K562 (cell line): Measurements from ENCODE around the gene PRKCE. TPM values are rescaled to one million over a fixed set of nuclear protein-coding genes. Genes with fewer than 3 reads are reported as not detected.

Experiments
- ATAC-seq: fragments of 200-7000 bp; cut with Tn5 transposase; 3 replicates; pipeline ENCODE4 v1.9.1; 2020; ENCODE audit warnings: moderate library complexity
- BruUV-seq: library from RNA; stranded (reverse); fragments of 400-500 nt; replicated peaks from 2 replicates; lab custom pipeline; 2021; lab: Mats Ljungman, UMichigan
- CTCF ChIA-PET: fragments of 300-600 bp; formaldehyde crosslinking; extraction: SDS; loops from one replicate; lab custom pipeline; 2021; ENCODE audit warnings: low intra/inter-chr PET ratio; lab: Yijun Ruan, JAX
- POLR2A ChIA-PET: fragments of 300-600, 350-650 bp; sonication (Branson Sonifier 250); formaldehyde crosslinking; extraction: SDS; loops from one replicate; lab custom pipeline; 2021; ENCODE audit warnings: antibody characterized with exemption, inconsistent platforms; lab: Yijun Ruan, JAX
- DNase-seq, 4 experiments: peaks; one replicate each; pipeline versions ENCODE4 v3.0.0 to v3.0.0-alpha.2; 2011 to 2018; ENCODE audit warnings: low spot score in 3 of 4, mixed read lengths in 3 of 4; ENCODE audit errors: extremely low read depth in 1 of 4
- FAIRE-seq: peaks from 2 replicates; lab custom pipeline; 2011; peaks lifted over from hg19 to GRCh38; lab: Jason Lieb, UNC
- H2AFZ ChIP-seq: 2 replicates; pipeline ENCODE4 v1.6.0; 2011; ENCODE audit warnings: low read depth, low read length, control low read depth, inconsistent platforms
- H3K27ac ChIP-seq: fragments of 200-600 bp; 3 replicates; pipeline ENCODE4 v1.8.0; 2011; ENCODE audit warnings: low read depth, mild to moderate bottlenecking, control low read depth, inconsistent platforms, low read length, moderate library complexity, mixed read lengths; ENCODE audit errors: extremely low read depth
- H3K27me3 ChIP-seq, 2 experiments: fragments of 300-600 bp in 1 of 2; 2 replicates in 1 of 2; 3 replicates in 1 of 2; pipeline versions ENCODE4 v1.6.0 to v1.8.0; 2011; ENCODE audit warnings: inconsistent platforms in 2 of 2, low read length in 2 of 2, mild to moderate bottlenecking in 1 of 2, mixed read lengths in 1 of 2, moderate library complexity in 1 of 2; ENCODE audit not compliant: control insufficient read depth in 2 of 2, insufficient read depth in 2 of 2
- H3K36me3 ChIP-seq: fragments of 300-600 bp; 3 replicates; pipeline ENCODE4 v1.8.0; 2011; ENCODE audit warnings: mild to moderate bottlenecking, low read length, inconsistent platforms; ENCODE audit not compliant: control insufficient read depth, insufficient read depth
- H3K4me1 ChIP-seq, 2 experiments: fragments of 200-600 bp in 1 of 2; replicated peaks in 1 of 2; 2 replicates in 1 of 2; 3 replicates in 1 of 2; pipeline versions ENCODE4 v1.5.1 to v1.8.0; 2011; ENCODE audit warnings: inconsistent platforms in 2 of 2, low read length in 2 of 2, mild to moderate bottlenecking in 1 of 2, mixed read lengths in 1 of 2, moderate library complexity in 1 of 2; ENCODE audit not compliant: control insufficient read depth in 2 of 2, insufficient read depth in 2 of 2
- H3K4me2 ChIP-seq: 2 replicates; pipeline ENCODE4 v1.6.1; 2011; ENCODE audit warnings: low read length, control low read depth, inconsistent platforms, mixed read lengths; ENCODE audit not compliant: insufficient read depth
- H3K4me3 ChIP-seq: fragments of 200-600 bp; sonication (generic), shearing (Covaris generic); 2 replicates; pipeline ENCODE4 v1.5.1; 2016; ENCODE audit warnings: control low read depth, inconsistent platforms
- H3K79me2 ChIP-seq: fragments of 200-600 bp; 3 replicates; pipeline ENCODE4 v1.8.0; 2011; ENCODE audit warnings: low read length, inconsistent platforms; ENCODE audit not compliant: control insufficient read depth, insufficient read depth
- H3K9ac ChIP-seq, 2 experiments: 2 replicates each; pipeline versions ENCODE4 v1.6.0 to v1.6.1; 2011; ENCODE audit warnings: low read depth in 2 of 2, low read length in 2 of 2, control low read depth in 1 of 2, inconsistent platforms in 1 of 2, mild to moderate bottlenecking in 1 of 2, mixed read lengths in 1 of 2; ENCODE audit not compliant: insufficient read depth in 1 of 2
- H3K9me1 ChIP-seq: one replicate; pipeline ENCODE4 v1.6.0; 2011; ENCODE audit warnings: inconsistent platforms, mild to moderate bottlenecking, low read length, moderate library complexity; ENCODE audit not compliant: control insufficient read depth, insufficient read depth
- H3K9me3 ChIP-seq: replicated peaks from 2 replicates; pipeline ENCODE4 v1.5.1; 2011; ENCODE audit warnings: low read depth, low read length, inconsistent platforms; ENCODE audit not compliant: control insufficient read depth, insufficient read depth
- H4K20me1 ChIP-seq: replicated peaks from 2 replicates; pipeline ENCODE4 v1.6.1; 2011; ENCODE audit warnings: low read length, inconsistent platforms, mixed read lengths; ENCODE audit not compliant: control insufficient read depth, insufficient read depth
- NUFIP1 ChIP-seq: fragments of 450-650 bp; IDR thresholded peaks from 2 replicates; pipeline ENCODE4 v1.6.1; 2018; ENCODE audit not compliant: partially characterized antibody
- SAFB ChIP-seq: fragments of 200-400 bp; formaldehyde crosslinking; IDR thresholded peaks from 2 replicates; pipeline ENCODE4 v1.6.1; 2017; ENCODE audit warnings: low read depth, low read length, borderline replicate concordance
- SPI1 ChIP-seq: IDR thresholded peaks from 2 replicates; pipeline ENCODE4 v1.6.1; 2011; ENCODE audit warnings: low read depth, low read length, control low read depth, borderline replicate concordance
- TCFL5 ChIP-seq: fragments of 250-450 bp; sonication (Bioruptor Pico); conservative IDR thresholded peaks from 2 replicates; pipeline ENCODE4 v1.6.1; 2021; ENCODE audit warnings: mild to moderate bottlenecking, moderate library complexity, matching md5 sums
- TFAP4 ChIP-seq: sonication (generic); formaldehyde crosslinking; IDR thresholded peaks from 2 replicates; pipeline ENCODE4 v1.8.0; 2022; ENCODE audit warnings: missing genetic modification reagents, mild to moderate bottlenecking, moderate library complexity, borderline replicate concordance
- UBTF ChIP-seq, 2 experiments: IDR thresholded peaks; 2 replicates each; pipeline ENCODE4 v1.6.1; 2012; ENCODE audit warnings: improper control_type of control experiment in 2 of 2, low read depth in 2 of 2, low read length in 2 of 2, borderline replicate concordance in 1 of 2
- ZC3H8 ChIP-seq: fragments of 450-650 bp; IDR thresholded peaks from 2 replicates; pipeline ENCODE4 v1.6.1; 2017
- ZNF398 ChIP-seq: fragments of 250-450 bp; sonication (Bioruptor Pico); IDR thresholded peaks from 2 replicates; pipeline ENCODE4 v1.8.0; 2021; ENCODE audit warnings: moderate library complexity, mild to moderate bottlenecking, inconsistent platforms
- ZZZ3 ChIP-seq: fragments of 450-650 bp; IDR thresholded peaks from 2 replicates; pipeline ENCODE4 v1.6.1; 2016; ENCODE audit warnings: antibody characterized with exemption, mild to moderate bottlenecking, moderate library complexity
- WGBS: fragments of 100-300 bp; shearing (Covaris generic); methylation state at CpG from one replicate; pipeline ENCODE4 v1.1.6; 2016; ENCODE audit warnings: low coverage, mixed read lengths; ENCODE audit not compliant: insufficient coverage; ENCODE audit errors: missing lambda C conversion rate; 5-methylcytosine and 5-hydroxymethylcytosine counted together
- in situ Hi-C: fragments of 300-500 bp; cut with MboI; formaldehyde crosslinking; loops from 4 replicates; pipeline ENCODE4 v1.15.0; 2018; ENCODE audit warnings: inconsistent platforms, mixed read lengths
- intact Hi-C: fragments of 100-400 bp; cut with micrococcal nuclease; formaldehyde crosslinking; loops from 2 replicates; pipeline ENCODE4 v1.14.2; 2022
- polyA plus RNA-seq, 8 experiments: library from polyadenylated mRNA; depleted of rRNA in 4 of 8; stranded (reverse) in 5 of 8; unstranded in 3 of 8; fragments of >200 nt; fragmentation: Nextera tagmentation in 2 of 8; fragmentation: Illumina TruSeq in 1 of 8; extraction: Ambion mirVana in 2 of 8; extraction: Trizol in 1 of 8; gene quantifications; 2 replicates each; pipeline versions ENCODE4 v1.2.1 to v1.2.3, GENCODE V29; 2011 to 2014; ENCODE audit warnings: inconsistent platforms in 1 of 8, missing spikeins in 1 of 8
- total RNA-seq, 7 experiments: library from RNA; depleted of rRNA in 6 of 7; stranded (reverse); fragments of >200 nt in 6 of 7; fragmentation: Illumina TruSeq in 2 of 7; extraction: Trizol in 2 of 7; gene quantifications; 2 replicates each; pipeline versions ENCODE4 v1.2.1 to v1.2.3, GENCODE V29; 2011 to 2021; ENCODE audit warnings: low replicate concordance in 1 of 7

The PRKCE gene
- total and polyA plus RNA-seq, 9 of the 15 experiments (the other 6 are each of a cell fraction or from before 2014, with no cell fraction given), result 0.06 to 1.0 (median 0.22) TPM; not detected in 1

GRCh38 chr2:45902380-45902779 lies 250.9 kb downstream of the PRKCE start:
- POLR2A ChIA-PET, result no interaction called here
- no peaks in the 10 kb centered on the region for H3K9me1 ChIP-seq
- no peak overlapping the region for H3K9ac ChIP-seq
- intact Hi-C loops (no loop called here), in situ Hi-C loops (no loop called here)
- H3K27me3 ChIP-seq, result peaks cover 28 to 48% of the 10 kb centered on the region in 2 experiments
- H4K20me1 ChIP-seq, result no peaks in the 10 kb centered on the region; the same call in 1 of the 2 replicates
- CTCF ChIA-PET, result interaction anchor here (0.6 kb wide), 1 partner anchor 537 kb away, joined by 7 read pairs; no protein-coding TSS in a partner anchor
- H3K79me2 ChIP-seq, result no peaks in the 10 kb centered on the region
- H3K9me3 ChIP-seq, result no peaks in the 10 kb centered on the region
- TF ChIP-seq SPI1, result peak; percentile 66; the same call in 1 of the 2 replicates
- TF ChIP-seq TCFL5, result no peak
- no peak overlapping the region for H3K27ac ChIP-seq
- H3K4me3 ChIP-seq, result no peak overlapping the region
- no peak for FAIRE-seq
- H3K4me2 ChIP-seq, result no peak overlapping the region
- no peak for DNase-seq
- H2AFZ ChIP-seq, result no peak overlapping the region
- no peak for ATAC-seq
- H3K36me3 ChIP-seq, result no peaks in the 10 kb centered on the region
- BruUV-seq, result no TSS peak
- H3K4me1 ChIP-seq, result no peaks in the 10 kb centered on the region

- Histone ChIP-seq H3K4me3 (no peak overlapping the region), H3K9me3 (no peaks in the 10 kb centered on the region), H3K4me2 (no peak overlapping the region), H4K20me1 (peaks cover 3% of the 10 kb centered on the region; the same call in 1 of the 2 replicates), H3K4me1 (no peaks in the 10 kb centered on the region), H3K36me3 (no peaks in the 10 kb centered on the region), H3K9ac (no peak overlapping the region), H3K27ac (no peak overlapping the region), H2AFZ (no peak overlapping the region), H3K79me2 (no peaks in the 10 kb centered on the region), H3K9me1 (no peaks in the 10 kb centered on the region), H3K27me3 (peaks cover 28 to 53% of the 10 kb centered on the region in 2 experiments)
- BruUV-seq, result no TSS peak
- intact Hi-C loops (no loop called here), in situ Hi-C loops (no loop called here)
- ChIA-PET CTCF (interaction anchor here (0.6 kb wide), 1 partner anchor 537 kb away, joined by 7 read pairs; no protein-coding TSS in a partner anchor), POLR2A (no interaction called here)
- no peak for TF ChIP-seq ZC3H8
- no peak for TF ChIP-seq UBTF (IDR thresholded peaks at IDR 0.05; ENCODE audit: borderline replicate concordance in 1 of 2, low read depth in 2 of 2, low read length in 2 of 2)
- TF ChIP-seq TFAP4 (CRISPR knock-in tag), result no peak
- TF ChIP-seq ZNF398, result no peak
- TF ChIP-seq SAFB, result no peak
- TF ChIP-seq ZZZ3, result no peak
- TF ChIP-seq NUFIP1, result no peak
- no peak for ATAC-seq
- DNase-seq, result no peak
- WGBS, result 0% methylated on average over 2 of the region's 2 CpGs
- no peak for FAIRE-seq
These were observed 251.4 kb downstream of the PRKCE start for GRCh38 chr2:45902781-45903375.
